Progenitor cell of endocrine pancreas (in vitro differentiated cells): Measurements from ENCODE around the gene TRIM2. TPM values are rescaled to one million over a fixed set of nuclear protein-coding genes. Genes with fewer than 3 reads are reported as not detected.
A peak's percentile ranks its signal among the peaks of the same experiment; 100 is the strongest.

ENCODE experiments used
- DNase-seq: peaks from one replicate; pipeline ENCODE4 v3.0.0; 2021; ENCODE audit warnings: low spot score; ENCODE audit not compliant: unreplicated experiment
- H3K27ac Mint-ChIP-seq: 2 replicates; pipeline ENCODE4 v1.8.0; 2021; ENCODE audit warnings: mild to moderate bottlenecking, moderate library complexity, mixed read lengths
- H3K27me3 Mint-ChIP-seq: 2 replicates; pipeline ENCODE4 v1.8.0; 2021; ENCODE audit warnings: mixed read lengths
- H3K36me3 Mint-ChIP-seq: 2 replicates; pipeline ENCODE4 v1.8.0; 2022; ENCODE audit warnings: mixed read lengths; ENCODE audit not compliant: insufficient read depth
- H3K4me1 Mint-ChIP-seq: 2 replicates; pipeline ENCODE4 v1.8.0; 2021; ENCODE audit warnings: low read depth, mixed read lengths
- H3K4me3 Mint-ChIP-seq: 2 replicates; pipeline ENCODE4 v1.8.0; 2021; ENCODE audit warnings: low read depth, mild to moderate bottlenecking, moderate library complexity, mixed read lengths
- H3K9me3 Mint-ChIP-seq: 2 replicates; pipeline ENCODE4 v1.8.0; 2021; ENCODE audit warnings: low read depth, mixed read lengths
- CTCF ChIP-seq: fragments of 200-600 bp; sonication (generic); IDR thresholded peaks from one replicate; pipeline ENCODE4 v1.5.0; 2021; ENCODE audit warnings: antibody characterized with exemption, mild to moderate bottlenecking; ENCODE audit not compliant: unreplicated experiment
- total RNA-seq: library from RNA; stranded (reverse); gene quantifications from 2 replicates; pipeline ENCODE4 v1.2.1, GENCODE V29; 2021

Gene TRIM2
- total RNA-seq, 1 donor from 2014 or later: 59.6 TPM

DNA sequence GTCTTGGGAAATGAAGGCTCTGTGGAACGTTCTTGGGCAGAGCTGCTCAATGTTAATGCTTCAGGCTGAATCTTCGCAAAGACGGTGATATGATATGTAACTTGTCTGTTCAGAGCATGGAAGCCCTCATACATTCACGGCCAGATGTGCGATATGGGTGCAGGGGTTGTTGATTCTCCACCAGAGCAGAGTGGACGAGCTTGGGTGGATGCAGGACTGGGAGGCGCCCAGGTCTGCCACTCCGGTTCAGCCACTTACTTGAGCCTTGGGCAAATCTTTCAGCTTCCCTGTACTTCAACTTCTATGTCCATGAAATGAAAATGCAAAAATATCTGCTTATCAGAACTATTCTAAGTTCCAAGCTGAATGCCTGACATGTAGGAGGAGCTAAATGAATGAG, 92.9 kb downstream of the TRIM2 start:
- TF ChIP-seq CTCF: no peak
- no peak for DNase-seq
- peaks cover 1% of the 10 kb centered on the region for H3K4me1 Mint-ChIP-seq
- no peak overlapping the region for H3K27ac Mint-ChIP-seq
- H3K4me3 Mint-ChIP-seq: no peak overlapping the region
- peaks cover 57% of the 10 kb centered on the region for H3K36me3 Mint-ChIP-seq
- no peaks in the 10 kb centered on the region for H3K27me3 Mint-ChIP-seq
- peaks cover 25% of the 10 kb centered on the region for H3K9me3 Mint-ChIP-seq

DNA sequence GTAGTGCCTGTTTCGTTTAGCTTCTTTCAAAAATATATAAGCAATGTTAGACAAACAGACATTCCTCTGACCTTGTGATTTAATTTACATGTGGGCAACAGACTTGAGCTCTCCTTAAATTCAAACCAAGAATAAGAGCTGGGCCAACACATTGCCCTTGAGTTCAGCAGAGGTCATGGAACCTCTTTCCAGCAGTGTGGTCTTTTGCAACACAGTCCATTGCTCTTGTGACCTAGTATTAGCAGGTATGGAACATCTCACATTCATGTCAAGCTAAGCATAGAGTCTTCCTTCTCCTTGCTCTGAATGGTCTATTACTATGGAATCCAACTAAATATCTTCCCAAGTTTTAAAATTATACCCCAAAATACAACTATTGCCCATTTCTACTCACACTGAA, 106.5 kb downstream of the TRIM2 start:
- Mint-ChIP-seq H3K36me3 (peaks cover 17% of the 10 kb centered on the region), H3K4me1 (no peaks in the 10 kb centered on the region), H3K4me3 (no peak overlapping the region), H3K27me3 (no peaks in the 10 kb centered on the region), H3K27ac (no peak overlapping the region), H3K9me3 (no peaks in the 10 kb centered on the region)
- DNase-seq: no peak
- TF ChIP-seq CTCF: no peak

- Mint-ChIP-seq H3K27me3 (no peaks in the 10 kb centered on the region), H3K9me3 (no peaks in the 10 kb centered on the region), H3K27ac (no peak overlapping the region), H3K4me3 (no peak overlapping the region), H3K4me1 (no peaks in the 10 kb centered on the region), H3K36me3 (peaks cover 16% of the 10 kb centered on the region)
- DNase-seq: no peak
- TF ChIP-seq CTCF: no peak
Observed at GRCh38 chr4:153314915-153315314, 110.7 kb downstream of the TRIM2 start.

GRCh38 chr4:153318696-153319320, 114.6 kb downstream of the TRIM2 start:
- Mint-ChIP-seq H3K4me1 (no peaks in the 10 kb centered on the region), H3K27ac (no peak overlapping the region), H3K4me3 (no peak overlapping the region), H3K27me3 (no peaks in the 10 kb centered on the region), H3K36me3 (peaks cover 14% of the 10 kb centered on the region), H3K9me3 (no peaks in the 10 kb centered on the region)
- DNase-seq: no peak
- peak; percentile 75 for TF ChIP-seq CTCF

DNA sequence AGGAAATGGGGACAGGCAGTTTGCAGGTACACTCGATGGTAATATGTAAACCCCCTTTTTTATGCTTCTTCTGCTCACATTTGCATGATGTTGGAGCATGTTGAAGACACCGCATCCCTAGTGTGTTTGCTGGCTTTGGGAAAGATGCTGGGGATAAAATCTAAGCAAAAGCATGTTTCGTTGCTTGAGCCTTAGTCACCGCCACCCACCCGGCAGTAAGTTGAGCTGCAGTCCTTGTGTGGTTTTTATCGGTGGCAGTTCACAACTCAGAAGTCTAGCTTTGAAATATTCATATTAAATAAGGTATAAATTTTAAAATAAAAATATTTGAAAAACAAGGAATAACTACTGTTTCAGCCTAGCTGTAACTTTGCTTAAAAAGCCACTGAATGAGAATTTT, 118.5 kb downstream of the TRIM2 start:
- no peak for DNase-seq
- no peaks in the 10 kb centered on the region for H3K27me3 Mint-ChIP-seq
- H3K9me3 Mint-ChIP-seq: no peaks in the 10 kb centered on the region
- H3K36me3 Mint-ChIP-seq: peaks cover 8% of the 10 kb centered on the region
- peaks cover 4% of the 10 kb centered on the region for H3K4me1 Mint-ChIP-seq
- H3K4me3 Mint-ChIP-seq: no peak overlapping the region
- TF ChIP-seq CTCF: no peak
- H3K27ac Mint-ChIP-seq: no peak overlapping the region
